Stomach (tissue), 9 donors: Measurements from ENCODE around the gene DES. TPM values are rescaled to one million over a fixed set of nuclear protein-coding genes. Genes with fewer than 3 reads are reported as not detected.

Experiments
- DNase-seq, 2 donors: peaks; one replicate each; pipeline versions ENCODE4 v3.0.0 to v3.0.0-alpha.2; 2013 to 2019
- H3K27ac ChIP-seq, 5 donors: fragments of 200-600 bp in 4 of 5; sonication (generic) in 4 of 5; one replicate each; pipeline ENCODE4 v1.5.1; 2013 to 2019; ENCODE audit warnings: mild to moderate bottlenecking in 1 of 5, moderate library complexity in 1 of 5
- H3K27me3 ChIP-seq, 3 donors: fragments of 200-600 bp; sonication (generic); one replicate each; pipeline ENCODE4 v1.5.1; 2017 to 2019; ENCODE audit warnings: mixed run types in 1 of 3
- H3K36me3 ChIP-seq, 4 donors: fragments of 200-600 bp; sonication (generic); 1 replicate in 3 of 4; 2 replicates in 1 of 4; pipeline ENCODE4 v1.5.1; 2016 to 2019
- H3K4me1 ChIP-seq, 4 donors: fragments of 200-600 bp; sonication (generic); one replicate each; pipeline ENCODE4 v1.5.1; 2016 to 2019
- H3K4me3 ChIP-seq, 4 donors: fragments of 200-600 bp; sonication (generic) in 3 of 4; one replicate each; pipeline ENCODE4 v1.5.1; 2016 to 2019; ENCODE audit warnings: mild to moderate bottlenecking in 1 of 4
- H3K9me3 ChIP-seq, 4 donors: fragments of 200-600 bp; sonication (generic); one replicate each; pipeline ENCODE4 v1.5.1; 2016 to 2019
- EP300 ChIP-seq: sonication (generic); formaldehyde crosslinking; IDR thresholded peaks from one replicate; pipeline ENCODE4 v1.6.1; 2017; ENCODE audit warnings: antibody characterized with exemption
- POLR2A ChIP-seq, 4 donors: fragments of 450-650 bp; IDR thresholded peaks; one replicate each; pipeline ENCODE4 v1.6.1; 2016; ENCODE audit warnings: antibody characterized with exemption in 4 of 4, control low read depth in 2 of 4, mild to moderate bottlenecking in 1 of 4, moderate library complexity in 1 of 4
- POLR2AphosphoS5 ChIP-seq, 3 donors: sonication (generic); formaldehyde crosslinking; IDR thresholded peaks; one replicate each; pipeline ENCODE4 v1.6.1; 2016; ENCODE audit warnings: antibody characterized with exemption in 3 of 3
- WGBS, 5 donors: extraction: QIAGEN DNeasy Blood & Tissue Kit in 3 of 5; methylation state at CpG; one replicate each; pipeline versions ENCODE4 v1.1.5 to v1.1.7; 2013 to 2018; 5-methylcytosine and 5-hydroxymethylcytosine counted together
- intact Hi-C: fragments of 100-400 bp; cut with DNase I; formaldehyde crosslinking; loops from one replicate; pipeline ENCODE4 v1.15.1; 2023; ENCODE audit warnings: low total_unique reads
- polyA plus RNA-seq, 3 donors: library from polyadenylated mRNA; stranded (reverse); fragments of 200-250 nt; gene quantifications; one replicate each; pipeline ENCODE4 v1.2.3, GENCODE V29; 2013
- total RNA-seq, 5 donors: library from RNA; depleted of rRNA; stranded (reverse); fragments of >200 nt; gene quantifications; one replicate each; pipeline versions ENCODE4 v1.1.0 to v1.2.3, GENCODE V29; 2014 to 2016
- TF ChIP-seq, protein P1 (sequence below), 7 experiments: fragments of 450-650 bp in 4 of 7; fragments of 200-600 bp in 3 of 7; sonication (generic) in 3 of 7; IDR thresholded peaks; one replicate each; pipeline ENCODE4 v1.5.1; 2016 to 2019; ENCODE audit warnings: antibody characterized with exemption in 7 of 7, control low read depth in 2 of 7, mild to moderate bottlenecking in 1 of 7
- donor health status: healthy with polysubstance abuse.
- donor health status: Bipolar disorder and iron deficiency.
- donor health status: healthy.

Gene DES
- total and polyA plus RNA-seq, 8 donors, result 122 to 5,539 (median 1,138) TPM

DNA sequence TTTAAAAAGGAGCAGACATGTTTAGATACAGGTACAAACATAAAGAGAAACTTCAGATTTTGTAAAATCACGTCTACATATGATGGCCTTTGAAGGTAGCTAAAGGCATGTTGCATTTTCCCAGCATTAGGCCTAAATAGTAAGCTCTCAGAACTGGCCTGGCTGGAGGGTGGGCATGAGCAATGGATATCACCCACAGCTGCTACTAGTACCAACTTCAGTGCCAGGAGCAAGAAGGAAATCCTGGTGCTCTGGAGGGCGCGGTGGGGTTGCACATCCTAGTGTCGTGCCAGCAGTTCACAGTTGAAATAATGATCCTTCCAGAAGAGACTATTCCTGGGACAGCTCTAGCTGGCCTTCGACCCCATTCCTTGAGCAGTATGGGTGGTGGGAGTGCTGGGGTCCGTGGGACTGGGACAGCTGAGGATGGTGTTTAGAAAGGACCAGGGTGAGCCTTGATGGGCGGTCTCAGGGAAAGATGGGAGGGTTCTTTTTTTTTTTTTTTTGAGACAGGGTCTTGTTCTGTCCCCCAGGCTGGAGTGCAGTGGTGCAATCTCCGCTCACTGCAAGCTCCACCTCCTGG, 4.9 kb downstream of the DES start:
- Histone ChIP-seq H3K4me1 (peaks cover 7 to 17% (median 10%) of the 10 kb centered on the region in 4 donors), H3K27ac (peak overlapping the region in 3 of 5 donors; percentile 75 to 91 (median 85)), H3K27me3 (peaks cover 0 to 53% (median 30%) of the 10 kb centered on the region in 3 donors), H3K4me3 (peak overlapping the region; percentile 6 to 60 (median 51)), H3K36me3 (peaks cover 0 to 36% (median 12%) of the 10 kb centered on the region in 4 donors), H3K9me3 (no peaks in the 10 kb centered on the region)
- no peak for DNase-seq
- 79 to 88% (median 84%) methylated on average over 8 of the region's 8 CpGs for WGBS, 5 donors
- TF ChIP-seq POLR2A (IDR thresholded peaks at IDR 0.05) (no peak), EP300 (no peak), POLR2AphosphoS5 (IDR thresholded peaks at IDR 0.05) (no peak)
- TF ChIP-seq, protein P1, sequence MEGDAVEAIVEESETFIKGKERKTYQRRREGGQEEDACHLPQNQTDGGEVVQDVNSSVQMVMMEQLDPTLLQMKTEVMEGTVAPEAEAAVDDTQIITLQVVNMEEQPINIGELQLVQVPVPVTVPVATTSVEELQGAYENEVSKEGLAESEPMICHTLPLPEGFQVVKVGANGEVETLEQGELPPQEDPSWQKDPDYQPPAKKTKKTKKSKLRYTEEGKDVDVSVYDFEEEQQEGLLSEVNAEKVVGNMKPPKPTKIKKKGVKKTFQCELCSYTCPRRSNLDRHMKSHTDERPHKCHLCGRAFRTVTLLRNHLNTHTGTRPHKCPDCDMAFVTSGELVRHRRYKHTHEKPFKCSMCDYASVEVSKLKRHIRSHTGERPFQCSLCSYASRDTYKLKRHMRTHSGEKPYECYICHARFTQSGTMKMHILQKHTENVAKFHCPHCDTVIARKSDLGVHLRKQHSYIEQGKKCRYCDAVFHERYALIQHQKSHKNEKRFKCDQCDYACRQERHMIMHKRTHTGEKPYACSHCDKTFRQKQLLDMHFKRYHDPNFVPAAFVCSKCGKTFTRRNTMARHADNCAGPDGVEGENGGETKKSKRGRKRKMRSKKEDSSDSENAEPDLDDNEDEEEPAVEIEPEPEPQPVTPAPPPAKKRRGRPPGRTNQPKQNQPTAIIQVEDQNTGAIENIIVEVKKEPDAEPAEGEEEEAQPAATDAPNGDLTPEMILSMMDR (IDR thresholded peaks at IDR 0.05), result no peak
- intact Hi-C loops, result no loop called here

DNA sequence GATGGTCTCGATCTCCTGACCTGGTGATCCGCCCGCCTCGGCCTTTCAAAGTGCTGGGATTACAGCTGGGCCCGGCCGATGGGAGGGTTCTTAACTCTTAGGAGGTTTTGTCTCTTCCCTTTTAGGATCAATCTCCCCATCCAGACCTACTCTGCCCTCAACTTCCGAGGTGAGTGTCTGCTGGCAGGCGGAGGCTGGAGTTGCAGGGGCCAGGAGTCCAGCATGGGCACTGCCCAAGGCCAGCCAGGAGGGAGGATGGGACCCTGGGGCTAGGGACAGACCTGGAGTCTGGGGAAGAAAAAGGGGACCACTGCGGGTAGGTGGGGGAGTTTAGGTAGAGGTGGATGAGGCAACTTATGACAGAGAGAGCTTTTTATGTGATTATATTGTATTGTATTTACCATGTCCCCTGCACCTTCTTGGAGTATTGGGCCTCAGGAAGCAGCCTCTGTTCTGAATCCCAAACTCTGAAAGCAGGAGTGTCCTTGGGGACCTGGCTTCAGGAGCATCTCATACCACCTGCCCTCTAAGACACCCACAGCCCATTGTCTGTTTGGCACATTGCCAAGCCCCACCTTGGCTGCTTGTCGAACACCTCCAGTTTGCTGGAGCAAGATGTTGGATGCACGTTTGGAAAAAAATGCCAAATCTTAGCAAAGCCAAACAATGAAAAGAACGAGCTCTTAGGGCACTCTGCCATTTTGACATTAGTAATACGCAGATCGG, 5.6 kb downstream of the DES start:
- Histone ChIP-seq H3K9me3 (no peaks in the 10 kb centered on the region), H3K27ac (peak overlapping the region in 4 of 5 donors; percentile 26 to 91 (median 80)), H3K36me3 (peaks cover 0 to 36% (median 12%) of the 10 kb centered on the region in 4 donors), H3K4me1 (peaks cover 0 to 9% (median 2%) of the 10 kb centered on the region in 4 donors), H3K4me3 (peak overlapping the region in 3 of 4 donors; percentile 50 to 60 (median 52)), H3K27me3 (peaks cover 0 to 45% (median 22%) of the 10 kb centered on the region in 3 donors)
- peak in 1 of 2 donors; percentile 31 for DNase-seq
- TF ChIP-seq POLR2A (IDR thresholded peaks at IDR 0.05) (no peak), POLR2AphosphoS5 (IDR thresholded peaks at IDR 0.05) (peak in 2 of 3 donors; percentile 29 to 44)
- TF ChIP-seq, protein P1 (IDR thresholded peaks at IDR 0.05), result no peak
- intact Hi-C loops, result no loop called here
- WGBS, 5 donors, result 63 to 76% (median 72%) methylated on average over 13 to 14 of the region's 14 CpGs

DNA sequence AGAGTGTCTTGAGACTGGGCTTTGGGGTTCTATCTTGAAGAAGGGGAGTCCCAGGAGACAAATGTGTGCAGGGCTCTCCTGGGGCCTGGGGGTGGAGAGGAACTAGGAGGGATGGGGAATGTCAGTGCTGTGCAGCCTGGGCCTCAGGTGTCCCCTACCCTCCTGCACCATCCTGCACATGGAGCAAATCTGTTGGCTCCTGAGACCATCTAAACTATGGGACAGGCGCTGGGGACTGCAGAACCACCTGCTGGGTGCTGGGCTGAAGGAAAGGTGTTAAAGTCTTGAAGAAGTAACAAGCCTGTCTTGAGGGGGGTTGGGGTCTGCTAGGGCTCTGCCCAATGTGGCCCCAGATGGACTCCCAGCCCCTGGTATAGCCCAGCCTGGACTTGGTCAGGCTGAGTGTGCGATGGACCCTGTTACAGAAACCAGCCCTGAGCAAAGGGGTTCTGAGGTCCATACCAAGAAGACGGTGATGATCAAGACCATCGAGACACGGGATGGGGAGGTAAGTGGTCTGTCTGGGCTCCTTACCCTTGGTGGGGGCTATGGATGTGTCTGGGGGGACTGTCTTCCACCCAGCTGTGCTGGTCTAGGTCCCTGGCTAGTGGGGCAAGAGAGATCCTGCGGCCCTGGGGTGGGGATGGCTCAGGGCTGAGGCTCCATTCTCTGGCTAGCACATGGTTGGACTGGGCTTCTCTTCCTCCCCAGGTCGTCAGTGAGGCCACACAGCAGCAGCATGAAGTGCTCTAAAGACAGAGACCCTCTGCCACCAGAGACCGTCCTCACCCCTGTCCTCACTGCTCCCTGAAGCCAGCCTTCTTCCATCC, 7.3 kb downstream of the DES start:
- Histone ChIP-seq H3K27ac (peak overlapping the region in 4 of 5 donors; percentile 4 to 91 (median 48)), H3K36me3 (peaks cover 0 to 29% (median 11%) of the 10 kb centered on the region in 4 donors), H3K4me1 (peaks cover 0 to 13% (median 0%) of the 10 kb centered on the region in 4 donors), H3K27me3 (peaks cover 0 to 29% (median 7%) of the 10 kb centered on the region in 3 donors), H3K9me3 (no peaks in the 10 kb centered on the region), H3K4me3 (peak overlapping the region in 1 of 4 donors; percentile 7)
- peak in 1 of 2 donors; percentile 3 for DNase-seq
- TF ChIP-seq POLR2A (IDR thresholded peaks at IDR 0.05), result no peak
- no peak for TF ChIP-seq EP300
- no peak for TF ChIP-seq POLR2AphosphoS5 (IDR thresholded peaks at IDR 0.05)
- TF ChIP-seq, protein P1 (IDR thresholded peaks at IDR 0.05), result no peak
- intact Hi-C loops, result no loop called here
- 61 to 83% (median 79%) methylated on average over 7 to 8 of the region's 8 CpGs for WGBS, 5 donors

DNA sequence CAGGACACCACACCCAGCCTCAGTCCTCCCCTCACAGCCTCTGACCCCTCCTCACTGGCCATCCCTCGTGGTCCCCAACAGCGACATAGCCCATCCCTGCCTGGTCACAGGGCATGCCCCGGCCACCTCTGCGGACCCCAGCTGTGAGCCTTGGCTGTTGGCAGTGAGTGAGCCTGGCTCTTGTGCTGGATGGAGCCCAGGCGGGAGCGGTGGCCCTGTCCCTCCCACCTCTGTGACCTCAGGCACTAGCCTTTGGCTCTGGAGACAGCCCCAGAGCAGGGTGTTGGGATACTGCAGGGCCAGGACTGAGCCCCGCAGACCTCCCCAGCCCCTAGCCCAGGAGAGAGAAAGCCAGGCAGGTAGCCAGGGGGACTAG, 7.9 kb downstream of the DES start:
- H3K4me1 ChIP-seq, result peaks cover 0 to 17% (median 0%) of the 10 kb centered on the region in 4 donors
- 68 to 79% (median 77%) methylated on average over 4 to 7 of the region's 7 CpGs for whole genome bisulfite sequencing, 5 donors
- peak overlapping the region in 3 of 5 donors; percentile 22 to 91 (median 75) for H3K27ac ChIP-seq
- DNase-seq, result peak in 1 of 2 donors; percentile 4
- peak in 1 of 3 donors; percentile 40 for TF ChIP-seq POLR2AphosphoS5 (IDR thresholded peaks at IDR 0.05)
- TF ChIP-seq, protein P1 (IDR thresholded peaks at IDR 0.05), result no peak
- H3K27me3 ChIP-seq, result peaks cover 0 to 25% (median 7%) of the 10 kb centered on the region in 3 donors
- H3K36me3 ChIP-seq, result peaks cover 0 to 23% (median 8%) of the 10 kb centered on the region in 4 donors
- intact Hi-C loops, result no loop called here
- H3K9me3 ChIP-seq, result no peaks in the 10 kb centered on the region
- H3K4me3 ChIP-seq, result peak overlapping the region in 1 of 4 donors; percentile 7
